Transverse colon (tissue), 4 donors: ENCODE measurements around the gene EIF2S1.

Source experiments
- EP300 ChIP-seq: sonication (generic); formaldehyde crosslinking; IDR thresholded peaks from one replicate; pipeline ENCODE4 v1.6.1; 2017; ENCODE audit warnings: antibody characterized with exemption, low read depth
- POLR2A ChIP-seq: fragments of 450-650 bp; IDR thresholded peaks from one replicate; pipeline ENCODE4 v1.6.1; 2016; ENCODE audit warnings: antibody characterized with exemption, mild to moderate bottlenecking, moderate library complexity
- POLR2AphosphoS5 ChIP-seq, 3 donors: sonication (generic); formaldehyde crosslinking; IDR thresholded peaks; one replicate each; pipeline ENCODE4 v1.6.1; 2016; ENCODE audit warnings: antibody characterized with exemption in 3 of 3
- TF ChIP-seq, protein P1 (sequence below), 5 experiments: fragments of 200-600 bp in 3 of 5; fragments of 450-650 bp in 2 of 5; sonication (generic) in 3 of 5; IDR thresholded peaks; 1 replicate in 2 of 5; 2 replicates in 3 of 5; pipeline ENCODE4 v1.5.1; 2016 to 2017; ENCODE audit warnings: antibody characterized with exemption in 5 of 5, inconsistent platforms in 3 of 5, mild to moderate bottlenecking in 2 of 5, moderate library complexity in 1 of 5

DNA sequence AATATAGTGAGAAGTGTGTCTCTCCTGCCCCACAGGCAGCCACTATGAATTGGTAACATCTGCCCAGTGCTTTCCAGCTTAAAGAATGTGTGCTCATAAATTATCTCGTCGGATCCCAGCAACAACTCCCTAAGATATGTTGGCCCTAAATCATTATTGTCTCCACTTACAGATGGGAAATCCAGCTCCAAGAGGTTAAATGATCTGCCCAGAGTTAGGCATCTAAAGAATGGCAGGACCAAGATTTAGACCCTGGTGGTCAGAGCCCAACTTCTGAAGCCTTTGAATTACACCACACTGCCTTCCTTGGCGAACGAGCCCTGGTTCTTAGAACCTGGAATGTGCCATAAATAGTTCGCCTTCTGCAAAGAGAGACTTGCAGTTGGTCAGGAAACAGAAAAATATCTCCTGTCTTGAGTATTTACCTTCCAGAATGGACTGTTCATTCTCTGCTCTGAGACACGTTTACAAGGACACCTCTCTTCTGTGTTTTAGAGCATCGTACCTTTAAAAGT, 72.0 kb downstream of the EIF2S1 start:
- TF ChIP-seq, protein P1, sequence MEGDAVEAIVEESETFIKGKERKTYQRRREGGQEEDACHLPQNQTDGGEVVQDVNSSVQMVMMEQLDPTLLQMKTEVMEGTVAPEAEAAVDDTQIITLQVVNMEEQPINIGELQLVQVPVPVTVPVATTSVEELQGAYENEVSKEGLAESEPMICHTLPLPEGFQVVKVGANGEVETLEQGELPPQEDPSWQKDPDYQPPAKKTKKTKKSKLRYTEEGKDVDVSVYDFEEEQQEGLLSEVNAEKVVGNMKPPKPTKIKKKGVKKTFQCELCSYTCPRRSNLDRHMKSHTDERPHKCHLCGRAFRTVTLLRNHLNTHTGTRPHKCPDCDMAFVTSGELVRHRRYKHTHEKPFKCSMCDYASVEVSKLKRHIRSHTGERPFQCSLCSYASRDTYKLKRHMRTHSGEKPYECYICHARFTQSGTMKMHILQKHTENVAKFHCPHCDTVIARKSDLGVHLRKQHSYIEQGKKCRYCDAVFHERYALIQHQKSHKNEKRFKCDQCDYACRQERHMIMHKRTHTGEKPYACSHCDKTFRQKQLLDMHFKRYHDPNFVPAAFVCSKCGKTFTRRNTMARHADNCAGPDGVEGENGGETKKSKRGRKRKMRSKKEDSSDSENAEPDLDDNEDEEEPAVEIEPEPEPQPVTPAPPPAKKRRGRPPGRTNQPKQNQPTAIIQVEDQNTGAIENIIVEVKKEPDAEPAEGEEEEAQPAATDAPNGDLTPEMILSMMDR (IDR thresholded peaks at IDR 0.05) = no peak
- TF ChIP-seq POLR2A = no peak
- TF ChIP-seq EP300 = no peak
- peak in 1 of 3 donors; percentile 57 for TF ChIP-seq POLR2AphosphoS5 (IDR thresholded peaks at IDR 0.05)
